H9 (cell line): ENCODE results near the gene PBX1. TPM values are rescaled to one million over a fixed set of nuclear protein-coding genes. Genes with fewer than 3 reads are reported as not detected.

ENCODE experiments used
- DNase-seq: peaks from one replicate; pipeline ENCODE4 v3.0.0-alpha.2; 2017
- H2AFZ ChIP-seq: one replicate; pipeline ENCODE4 v1.6.1; 2013; ENCODE audit warnings: mild to moderate bottlenecking, low read length, control low read depth, moderate library complexity
- H2AK5ac ChIP-seq: 2 replicates; pipeline ENCODE4 v1.6.1; 2013; ENCODE audit warnings: low read length, control low read depth, mixed read lengths; ENCODE audit not compliant: insufficient read length
- H2BK120ac ChIP-seq: one replicate; pipeline ENCODE4 v1.6.1; 2013; ENCODE audit warnings: low read depth, mild to moderate bottlenecking, low read length, control low read depth, inconsistent platforms; ENCODE audit not compliant: poor library complexity, severe bottlenecking
- H2BK12ac ChIP-seq: 2 replicates; pipeline ENCODE4 v1.6.1; 2013; ENCODE audit warnings: low read length, control low read depth, mixed read lengths, low read depth; ENCODE audit not compliant: insufficient read length
- H2BK15ac ChIP-seq: 2 replicates; pipeline ENCODE4 v1.6.1; 2013; ENCODE audit warnings: low read depth, low read length, control low read depth
- H2BK20ac ChIP-seq: one replicate; pipeline ENCODE4 v1.6.1; 2013; ENCODE audit warnings: low read depth, mild to moderate bottlenecking, low read length, control low read depth, inconsistent platforms; ENCODE audit not compliant: poor library complexity, severe bottlenecking
- H2BK5ac ChIP-seq: 2 replicates; pipeline ENCODE4 v1.6.1; 2013; ENCODE audit warnings: low read length, control low read depth, mixed read lengths; ENCODE audit not compliant: insufficient read length
- H3K14ac ChIP-seq: 2 replicates; pipeline ENCODE4 v1.6.1; 2013; ENCODE audit warnings: low read length, control low read depth; ENCODE audit not compliant: insufficient read depth
- H3K18ac ChIP-seq: 2 replicates; pipeline ENCODE4 v1.6.1; 2013; ENCODE audit warnings: low read depth, mild to moderate bottlenecking, mixed read lengths, low read length, control low read depth; ENCODE audit not compliant: insufficient read length
- H3K23ac ChIP-seq: 2 replicates; pipeline ENCODE4 v1.6.1; 2013; ENCODE audit warnings: low read length, control low read depth, mixed read lengths, low read depth; ENCODE audit not compliant: insufficient read length
- H3K23me2 ChIP-seq: 2 replicates; pipeline ENCODE4 v1.6.1; 2013; ENCODE audit warnings: low read depth, mild to moderate bottlenecking, mixed read lengths, low read length, control low read depth; ENCODE audit not compliant: insufficient read length, poor library complexity, severe bottlenecking
- H3K27ac ChIP-seq: 2 replicates; pipeline ENCODE4 v1.5.1; 2013; ENCODE audit warnings: low read length, control low read depth, mixed read lengths, low read depth; ENCODE audit not compliant: insufficient read length
- H3K27me3 ChIP-seq: 2 replicates; pipeline ENCODE4 v1.6.1; 2013; ENCODE audit warnings: low read length, control low read depth, inconsistent platforms; ENCODE audit not compliant: insufficient read depth
- H3K4ac ChIP-seq: 2 replicates; pipeline ENCODE4 v1.6.1; 2013; ENCODE audit warnings: low read depth, mild to moderate bottlenecking, control low read depth, inconsistent platforms, low read length, moderate library complexity
- H3K4me1 ChIP-seq: 2 replicates; pipeline ENCODE4 v1.6.1; 2013; ENCODE audit warnings: low read length, control low read depth, inconsistent platforms; ENCODE audit not compliant: insufficient read depth
- H3K4me2 ChIP-seq: 2 replicates; pipeline ENCODE4 v1.6.1; 2013; ENCODE audit warnings: low read length, control low read depth, mixed read lengths; ENCODE audit not compliant: insufficient read length, insufficient read depth
- H3K56ac ChIP-seq: 2 replicates; pipeline ENCODE4 v1.6.1; 2013; ENCODE audit warnings: low read depth, mild to moderate bottlenecking, mixed read lengths, low read length, control low read depth; ENCODE audit not compliant: insufficient read length
- H3K79me1 ChIP-seq: 2 replicates; pipeline ENCODE4 v1.6.1; 2013; ENCODE audit warnings: low read depth, mild to moderate bottlenecking, moderate library complexity, low read length, control low read depth, inconsistent platforms; ENCODE audit not compliant: insufficient read depth, poor library complexity, severe bottlenecking
- H3K79me2 ChIP-seq: 2 replicates; pipeline ENCODE4 v1.6.1; 2013; ENCODE audit warnings: low read length, control low read depth, inconsistent platforms; ENCODE audit not compliant: insufficient read depth
- H3K9ac ChIP-seq: 2 replicates; pipeline ENCODE4 v1.6.1; 2013; ENCODE audit warnings: low read length, control low read depth, mixed read lengths; ENCODE audit not compliant: insufficient read length; ENCODE audit errors: extremely low read depth
- H3K9me3 ChIP-seq: one replicate; pipeline ENCODE4 v1.6.1; 2013; ENCODE audit warnings: low read depth, low read length, inconsistent platforms; ENCODE audit not compliant: control insufficient read depth
- H3T11ph ChIP-seq: one replicate; pipeline ENCODE4 v1.6.1; 2013; ENCODE audit warnings: mild to moderate bottlenecking, low read length, control low read depth, inconsistent platforms
- H4K20me1 ChIP-seq: one replicate; pipeline ENCODE4 v1.6.1; 2013; ENCODE audit not compliant: control insufficient read depth, insufficient read length, insufficient read depth
- H4K5ac ChIP-seq: 2 replicates; pipeline ENCODE4 v1.6.1; 2013; ENCODE audit warnings: low read depth, mild to moderate bottlenecking, mixed read lengths, low read length, control low read depth; ENCODE audit not compliant: insufficient read length
- H4K8ac ChIP-seq: replicated peaks from 2 replicates; pipeline ENCODE4 v1.6.1; 2013; ENCODE audit warnings: low read length, control low read depth, mixed read lengths, low read depth; ENCODE audit not compliant: insufficient read length
- H4K91ac ChIP-seq: 2 replicates; pipeline ENCODE4 v1.6.1; 2013; ENCODE audit warnings: low read depth, mild to moderate bottlenecking, moderate library complexity, mixed read lengths, low read length, control low read depth; ENCODE audit not compliant: insufficient read length
- H3K27ac Mint-ChIP-seq, 3 experiments: 2 replicates in 2 of 3; 3 replicates in 1 of 3; pipeline ENCODE4 v1.8.0; 2020 to 2021; ENCODE audit warnings: mixed read lengths in 3 of 3, mild to moderate bottlenecking in 1 of 3, moderate library complexity in 1 of 3
- H3K27me3 Mint-ChIP-seq: 2 replicates; pipeline ENCODE4 v1.8.0; 2021; ENCODE audit warnings: low read depth, mild to moderate bottlenecking, moderate library complexity, mixed read lengths
- H3K36me3 Mint-ChIP-seq, 3 experiments: 2 replicates in 2 of 3; 3 replicates in 1 of 3; pipeline ENCODE4 v1.8.0; 2020 to 2021; ENCODE audit warnings: low read depth in 3 of 3, mixed read lengths in 3 of 3; ENCODE audit not compliant: insufficient read depth in 1 of 3
- H3K4me1 Mint-ChIP-seq, 2 experiments: 2 replicates each; pipeline ENCODE4 v1.8.0; 2020; ENCODE audit warnings: mixed read lengths in 2 of 2
- H3K4me3 Mint-ChIP-seq, 2 experiments: 2 replicates in 1 of 2; 3 replicates in 1 of 2; pipeline ENCODE4 v1.8.0; 2020 to 2021; ENCODE audit warnings: mild to moderate bottlenecking in 2 of 2, mixed read lengths in 2 of 2, moderate library complexity in 1 of 2
- H3K9me3 Mint-ChIP-seq, 2 experiments: 2 replicates in 1 of 2; 3 replicates in 1 of 2; pipeline ENCODE4 v1.8.0; 2020; ENCODE audit warnings: mild to moderate bottlenecking in 2 of 2, mixed read lengths in 2 of 2, moderate library complexity in 1 of 2
- WGBS: extraction: QIAGEN DNeasy Blood & Tissue Kit; methylation state at CpG from one replicate; pipeline ENCODE4 v1.1.7; 2013; ENCODE audit warnings: missing lambda C conversion rate, low lambda C conversion rate, mixed read lengths; ENCODE audit not compliant: insufficient read length; ENCODE audit errors: extremely low coverage; 5-methylcytosine and 5-hydroxymethylcytosine counted together
- total RNA-seq: library from RNA; stranded (reverse); gene quantifications from 2 replicates; pipeline ENCODE4 v1.2.1, GENCODE V29; 2021
- TF ChIP-seq, protein P1 (sequence below): fragments of 200-600 bp; sonication (generic); conservative IDR thresholded peaks from 3 replicates; pipeline ENCODE4 v1.8.0; 2021; ENCODE audit warnings: antibody characterized with exemption, mild to moderate bottlenecking

Gene PBX1
- total RNA-seq, 1 experiment from 2014 or later, result 142 TPM

- no peak for DNase-seq
- no peaks in the 10 kb centered on the region for H3K9me3 ChIP-seq
- H3K27me3 Mint-ChIP-seq, result no peaks in the 10 kb centered on the region
- no peak overlapping the region for H3K27ac ChIP-seq
- H4K20me1 ChIP-seq, result no peaks in the 10 kb centered on the region
- H4K8ac ChIP-seq, result no peak overlapping the region
- no peak overlapping the region for H4K91ac ChIP-seq
- H3K9ac ChIP-seq, result no peak overlapping the region
- no peak overlapping the region for H2BK15ac ChIP-seq
- H3K4ac ChIP-seq, result no peak overlapping the region
- H2BK20ac ChIP-seq, result no peak overlapping the region
- no peak overlapping the region for H3K56ac ChIP-seq
- no peaks in the 10 kb centered on the region for H3K27me3 ChIP-seq
- H2BK5ac ChIP-seq, result no peak overlapping the region
- no peaks in the 10 kb centered on the region for H3K79me1 ChIP-seq
- TF ChIP-seq, protein P1, sequence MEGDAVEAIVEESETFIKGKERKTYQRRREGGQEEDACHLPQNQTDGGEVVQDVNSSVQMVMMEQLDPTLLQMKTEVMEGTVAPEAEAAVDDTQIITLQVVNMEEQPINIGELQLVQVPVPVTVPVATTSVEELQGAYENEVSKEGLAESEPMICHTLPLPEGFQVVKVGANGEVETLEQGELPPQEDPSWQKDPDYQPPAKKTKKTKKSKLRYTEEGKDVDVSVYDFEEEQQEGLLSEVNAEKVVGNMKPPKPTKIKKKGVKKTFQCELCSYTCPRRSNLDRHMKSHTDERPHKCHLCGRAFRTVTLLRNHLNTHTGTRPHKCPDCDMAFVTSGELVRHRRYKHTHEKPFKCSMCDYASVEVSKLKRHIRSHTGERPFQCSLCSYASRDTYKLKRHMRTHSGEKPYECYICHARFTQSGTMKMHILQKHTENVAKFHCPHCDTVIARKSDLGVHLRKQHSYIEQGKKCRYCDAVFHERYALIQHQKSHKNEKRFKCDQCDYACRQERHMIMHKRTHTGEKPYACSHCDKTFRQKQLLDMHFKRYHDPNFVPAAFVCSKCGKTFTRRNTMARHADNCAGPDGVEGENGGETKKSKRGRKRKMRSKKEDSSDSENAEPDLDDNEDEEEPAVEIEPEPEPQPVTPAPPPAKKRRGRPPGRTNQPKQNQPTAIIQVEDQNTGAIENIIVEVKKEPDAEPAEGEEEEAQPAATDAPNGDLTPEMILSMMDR, result no peak
- H4K5ac ChIP-seq, result no peak overlapping the region
- H3K9me3 Mint-ChIP-seq, result no peaks in the 10 kb centered on the region
- no peak overlapping the region for H3K4me2 ChIP-seq
- no peak overlapping the region for H3T11ph ChIP-seq
- H2BK120ac ChIP-seq, result no peak overlapping the region
- no peaks in the 10 kb centered on the region for H3K23me2 ChIP-seq
- H2AK5ac ChIP-seq, result no peak overlapping the region
- H3K36me3 Mint-ChIP-seq, result no peaks in the 10 kb centered on the region
- no peak overlapping the region for H3K14ac ChIP-seq
- no peak overlapping the region for H3K27ac Mint-ChIP-seq
- WGBS, result no CpG with 5 or more reads among the region's 3 CpGs
- no peak overlapping the region for H3K18ac ChIP-seq
- no peak overlapping the region for H2AFZ ChIP-seq
- H3K4me3 Mint-ChIP-seq, result no peak overlapping the region
- H3K4me1 ChIP-seq, result no peaks in the 10 kb centered on the region
- no peak overlapping the region for H3K23ac ChIP-seq
- H3K79me2 ChIP-seq, result no peaks in the 10 kb centered on the region
- H3K4me1 Mint-ChIP-seq, result peaks cover 7 to 8% of the 10 kb centered on the region in 2 experiments
- no peak overlapping the region for H2BK12ac ChIP-seq
Measured at GRCh38 chr1:164875518-164875917, 316.5 kb downstream of the PBX1 start.
